HCT116 (cell line): Measurements from ENCODE around the gene TSPAN13. TPM values are rescaled to one million over a fixed set of nuclear protein-coding genes. Genes with fewer than 3 reads are reported as not detected.

ENCODE experiments used
- ATAC-seq: fragments of 200-7000 bp; cut with Tn5 transposase; 2 replicates; pipeline ENCODE4 v1.9.1; 2020; ENCODE audit warnings: mild to moderate bottlenecking, moderate library complexity
- BruUV-seq: library from RNA; stranded (reverse); fragments of 400-500 nt; replicated peaks from 2 replicates; lab custom pipeline; 2021; lab: Mats Ljungman, UMichigan
- CTCF ChIA-PET: fragments of 300-600 bp; sonication (Branson Sonifier 250); formaldehyde crosslinking; loops from one replicate; lab custom pipeline; 2021; ENCODE audit warnings: antibody characterized with exemption; lab: Charles Lee
- POLR2A ChIA-PET: fragments of 300-600, 350-600 bp; sonication (Branson Sonifier 250); formaldehyde crosslinking; loops from one replicate; lab custom pipeline; 2021; ENCODE audit warnings: antibody characterized with exemption; lab: Charles Lee
- RAD21 ChIA-PET, 2 experiments: fragments of 300-600 bp; sonication (Branson Sonifier 250); formaldehyde crosslinking; loops; one replicate each; lab custom pipeline; 2023; ENCODE audit warnings: low total read pairs in 2 of 2; ENCODE audit not compliant: uncharacterized antibody in 2 of 2, unreplicated experiment in 2 of 2, low non-redundant PET in 1 of 2; lab: Charles Lee
- DNase-seq: peaks from one replicate; pipeline ENCODE4 v3.0.0-alpha.2; 2010; ENCODE audit warnings: low read depth, low spot score
- H2AFZ ChIP-seq: fragments of 200-600 bp; shearing (Covaris generic), sonication (generic); 2 replicates; pipeline ENCODE4 v1.6.1; 2017; ENCODE audit warnings: low read depth, mixed run types, mixed read lengths, antibody characterized with exemption, low read length; ENCODE audit not compliant: poor library complexity, severe bottlenecking
- H3K27ac ChIP-seq: 2 replicates; pipeline ENCODE4 v1.5.1; 2012; ENCODE audit warnings: low read depth, low read length
- H3K27me3 ChIP-seq: fragments of 200-600 bp; sonication (generic); 2 replicates; pipeline ENCODE4 v1.6.1; 2016; ENCODE audit warnings: mixed run types, low read length, mixed read lengths; ENCODE audit not compliant: insufficient read depth
- H3K36me3 ChIP-seq, 2 experiments: fragments of 200-500 bp in 1 of 2; fragments of 200-600 bp in 1 of 2; sonication (Bioruptor generic) in 1 of 2; sonication (generic) in 1 of 2; 2 replicates each; pipeline versions ENCODE4 v1.5.1 to v1.6.1; 2014 to 2016; ENCODE audit warnings: low read length in 2 of 2, inconsistent platforms in 1 of 2, mixed read lengths in 1 of 2, mixed run types in 1 of 2; ENCODE audit not compliant: insufficient read depth in 2 of 2, control insufficient read depth in 1 of 2
- H3K4me1 ChIP-seq, 2 experiments: fragments of 200-600 bp in 1 of 2; sonication (generic) in 1 of 2; 2 replicates each; pipeline versions ENCODE4 v1.5.1 to v1.6.1; 2012 to 2017; ENCODE audit warnings: low read length in 2 of 2, inconsistent platforms in 1 of 2, mild to moderate bottlenecking in 1 of 2, mixed read lengths in 1 of 2, mixed run types in 1 of 2, moderate library complexity in 1 of 2; ENCODE audit not compliant: insufficient read depth in 2 of 2, control insufficient read depth in 1 of 2
- H3K4me2 ChIP-seq: fragments of 200-600 bp; sonication (generic); 2 replicates; pipeline ENCODE4 v1.6.1; 2017; ENCODE audit warnings: mixed run types, low read length, mixed read lengths
- H3K4me3 ChIP-seq, 2 experiments: fragments of 200-600 bp in 1 of 2; sonication (generic) in 1 of 2; replicated peaks in 1 of 2; 2 replicates each; pipeline ENCODE4 v1.5.1; 2011 to 2016; ENCODE audit warnings: low read length in 2 of 2, control low read depth in 1 of 2, low read depth in 1 of 2, mild to moderate bottlenecking in 1 of 2, mixed read lengths in 1 of 2, mixed run types in 1 of 2
- H3K79me2 ChIP-seq: fragments of 200-600 bp; sonication (generic); 2 replicates; pipeline ENCODE4 v1.6.1; 2017; ENCODE audit warnings: mild to moderate bottlenecking, mixed run types, low read length, moderate library complexity, mixed read lengths; ENCODE audit not compliant: insufficient read depth
- H3K9ac ChIP-seq: fragments of 200-600 bp; sonication (generic); 2 replicates; pipeline ENCODE4 v1.6.1; 2016; ENCODE audit warnings: low read length, mixed read lengths
- H3K9me2 ChIP-seq: fragments of 200-600 bp; sonication (generic), shearing (Covaris generic); 2 replicates; pipeline ENCODE4 v1.6.1; 2017; ENCODE audit warnings: mixed run types, mild to moderate bottlenecking, moderate library complexity; ENCODE audit not compliant: insufficient read depth
- H3K9me3 ChIP-seq, 2 experiments: fragments of 200-500 bp in 1 of 2; fragments of 200-600 bp in 1 of 2; sonication (Bioruptor generic) in 1 of 2; sonication (generic) in 1 of 2; 2 replicates each; pipeline ENCODE4 v1.6.1; 2014 to 2017; ENCODE audit warnings: low read length in 2 of 2, mixed read lengths in 2 of 2, inconsistent platforms in 1 of 2, low read depth in 1 of 2, mild to moderate bottlenecking in 1 of 2, mixed run types in 1 of 2, moderate library complexity in 1 of 2; ENCODE audit not compliant: control insufficient read depth in 1 of 2, insufficient read depth in 1 of 2
- H4K20me1 ChIP-seq: fragments of 200-600 bp; sonication (generic), shearing (Covaris generic); 2 replicates; pipeline ENCODE4 v1.6.1; 2017; ENCODE audit warnings: mixed run types, mild to moderate bottlenecking, moderate library complexity; ENCODE audit not compliant: insufficient read depth
- CBX3 ChIP-seq: IDR thresholded peaks from 2 replicates; pipeline ENCODE4 v1.6.1; 2012; ENCODE audit warnings: low read depth
- EGR1 ChIP-seq: IDR thresholded peaks from 2 replicates; pipeline ENCODE4 v1.6.1; 2012; ENCODE audit warnings: low read depth
- ELF1 ChIP-seq: IDR thresholded peaks from 2 replicates; pipeline ENCODE4 v1.6.1; 2012; ENCODE audit warnings: low read depth, borderline replicate concordance
- EZH2 ChIP-seq: fragments of 200-600 bp; sonication (generic); IDR thresholded peaks from 2 replicates; pipeline ENCODE4 v1.6.1; 2017; ENCODE audit warnings: antibody characterized with exemption, mixed run types
- FOSL1 ChIP-seq: IDR thresholded peaks from 2 replicates; pipeline ENCODE4 v1.6.1; 2012; ENCODE audit warnings: low read depth
- JUND ChIP-seq: IDR thresholded peaks from 2 replicates; pipeline ENCODE4 v1.6.1; 2012
- POLR2AphosphoS5 ChIP-seq: IDR thresholded peaks from 2 replicates; pipeline ENCODE4 v1.6.1; 2011; ENCODE audit warnings: mild to moderate bottlenecking, low read depth, low read length, moderate library complexity
- RAD21 ChIP-seq: IDR thresholded peaks from 2 replicates; pipeline ENCODE4 v1.6.1; 2012; ENCODE audit warnings: low read depth, mild to moderate bottlenecking
- SP1 ChIP-seq: IDR thresholded peaks from 2 replicates; pipeline ENCODE4 v1.6.1; 2012; ENCODE audit warnings: low read depth
- TCF7L2 ChIP-seq: IDR thresholded peaks from 2 replicates; pipeline ENCODE4 v1.7.0; 2011; ENCODE audit warnings: borderline replicate concordance, inconsistent platforms; ENCODE audit not compliant: insufficient read depth, insufficient read length; ENCODE audit errors: extremely low read depth
- YY1 ChIP-seq: IDR thresholded peaks from 2 replicates; pipeline ENCODE4 v1.6.1; 2011; ENCODE audit warnings: low read length, low read depth, moderate library complexity, mild to moderate bottlenecking; ENCODE audit not compliant: insufficient replicate concordance; ENCODE audit errors: extremely low read depth
- ZFX ChIP-seq: fragments of 450-650 bp; IDR thresholded peaks from 2 replicates; pipeline ENCODE4 v1.6.1; 2017
- ZNF274 ChIP-seq: fragments of 200-500 bp; sonication (Bioruptor generic); IDR thresholded peaks from 2 replicates; pipeline ENCODE4 v1.6.1; 2014; ENCODE audit warnings: mild to moderate bottlenecking, low read depth, low read length, inconsistent platforms
- intact Hi-C: fragments of 100-400 bp; cut with micrococcal nuclease; formaldehyde crosslinking; loops from 2 replicates; pipeline ENCODE4 v1.10.0; 2022
- total RNA-seq: library from RNA; stranded (reverse); gene quantifications from one replicate; pipeline ENCODE4 v1.2.1, GENCODE V29; 2021; ENCODE audit not compliant: unreplicated experiment
- TF ChIP-seq, protein P1 (sequence below): IDR thresholded peaks from 2 replicates; pipeline ENCODE4 v1.6.1; 2012; ENCODE audit warnings: low read depth
- TF ChIP-seq, protein P2 (sequence below): IDR thresholded peaks from 2 replicates; pipeline ENCODE4 v1.6.1; 2011; ENCODE audit warnings: mild to moderate bottlenecking, low read length, moderate library complexity; ENCODE audit not compliant: insufficient replicate concordance; ENCODE audit errors: extremely low read depth
- TF ChIP-seq, protein P3 (sequence below), 3 experiments: fragments of 200-600 bp in 1 of 3; sonication (generic) in 1 of 3; IDR thresholded peaks in 2 of 3; conservative IDR thresholded peaks in 1 of 3; 2 replicates each; pipeline ENCODE4 v1.5.1; 2012 to 2017; ENCODE audit warnings: low read depth in 2 of 3, low read length in 2 of 3, antibody characterized with exemption in 1 of 3, borderline replicate concordance in 1 of 3, control low read depth in 1 of 3, mild to moderate bottlenecking in 1 of 3, mixed read lengths in 1 of 3, mixed run types in 1 of 3, moderate library complexity in 1 of 3; ENCODE audit not compliant: insufficient read depth in 1 of 3
- TF ChIP-seq, protein P4 (sequence below): IDR thresholded peaks from 2 replicates; pipeline ENCODE4 v1.6.1; 2012

TSPAN13 gene
- total RNA-seq, 1 experiment from 2014 or later, result 18.5 TPM

DNA sequence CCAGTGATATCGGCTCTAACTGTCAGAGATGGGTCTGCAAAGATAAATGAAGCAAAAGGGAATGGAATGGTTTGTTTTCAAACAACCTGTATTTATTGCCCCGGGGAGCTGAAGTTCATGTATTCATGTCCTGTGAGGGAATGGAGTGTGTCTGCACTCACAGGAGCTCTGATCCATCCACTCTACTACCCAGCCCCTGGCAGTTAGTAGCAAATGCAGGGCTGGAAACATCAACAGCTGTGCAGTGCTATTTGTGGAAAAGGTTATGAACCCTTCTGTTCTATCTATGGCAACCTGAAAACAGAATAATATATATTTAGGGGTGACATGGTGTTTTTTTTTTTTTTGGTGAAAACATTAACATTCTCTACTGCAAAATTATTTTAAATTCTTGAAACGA is 41.4 kb downstream of the TSPAN13 start:
- no peak overlapping the region for H3K27ac ChIP-seq
- no peaks in the 10 kb centered on the region for H3K36me3 ChIP-seq
- no peaks in the 10 kb centered on the region for H3K27me3 ChIP-seq
- H3K4me2 ChIP-seq, result no peak overlapping the region
- H3K9me2 ChIP-seq, result no peaks in the 10 kb centered on the region
- H2AFZ ChIP-seq, result no peak overlapping the region
- H3K79me2 ChIP-seq, result no peaks in the 10 kb centered on the region
- H3K9ac ChIP-seq, result no peak overlapping the region
- no TSS peak for BruUV-seq
- no peak overlapping the region for H3K4me3 ChIP-seq
- DNase-seq (no peak), ATAC-seq (no peak)
- TF ChIP-seq, protein P1, sequence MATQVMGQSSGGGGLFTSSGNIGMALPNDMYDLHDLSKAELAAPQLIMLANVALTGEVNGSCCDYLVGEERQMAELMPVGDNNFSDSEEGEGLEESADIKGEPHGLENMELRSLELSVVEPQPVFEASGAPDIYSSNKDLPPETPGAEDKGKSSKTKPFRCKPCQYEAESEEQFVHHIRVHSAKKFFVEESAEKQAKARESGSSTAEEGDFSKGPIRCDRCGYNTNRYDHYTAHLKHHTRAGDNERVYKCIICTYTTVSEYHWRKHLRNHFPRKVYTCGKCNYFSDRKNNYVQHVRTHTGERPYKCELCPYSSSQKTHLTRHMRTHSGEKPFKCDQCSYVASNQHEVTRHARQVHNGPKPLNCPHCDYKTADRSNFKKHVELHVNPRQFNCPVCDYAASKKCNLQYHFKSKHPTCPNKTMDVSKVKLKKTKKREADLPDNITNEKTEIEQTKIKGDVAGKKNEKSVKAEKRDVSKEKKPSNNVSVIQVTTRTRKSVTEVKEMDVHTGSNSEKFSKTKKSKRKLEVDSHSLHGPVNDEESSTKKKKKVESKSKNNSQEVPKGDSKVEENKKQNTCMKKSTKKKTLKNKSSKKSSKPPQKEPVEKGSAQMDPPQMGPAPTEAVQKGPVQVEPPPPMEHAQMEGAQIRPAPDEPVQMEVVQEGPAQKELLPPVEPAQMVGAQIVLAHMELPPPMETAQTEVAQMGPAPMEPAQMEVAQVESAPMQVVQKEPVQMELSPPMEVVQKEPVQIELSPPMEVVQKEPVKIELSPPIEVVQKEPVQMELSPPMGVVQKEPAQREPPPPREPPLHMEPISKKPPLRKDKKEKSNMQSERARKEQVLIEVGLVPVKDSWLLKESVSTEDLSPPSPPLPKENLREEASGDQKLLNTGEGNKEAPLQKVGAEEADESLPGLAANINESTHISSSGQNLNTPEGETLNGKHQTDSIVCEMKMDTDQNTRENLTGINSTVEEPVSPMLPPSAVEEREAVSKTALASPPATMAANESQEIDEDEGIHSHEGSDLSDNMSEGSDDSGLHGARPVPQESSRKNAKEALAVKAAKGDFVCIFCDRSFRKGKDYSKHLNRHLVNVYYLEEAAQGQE, result no peak
- no peak for TF ChIP-seq POLR2AphosphoS5
- no peak for TF ChIP-seq RAD21
- no peak for TF ChIP-seq EGR1
- no peak for TF ChIP-seq ZFX
- TF ChIP-seq FOSL1, result no peak
- no peak for TF ChIP-seq EZH2
- TF ChIP-seq, protein P2, sequence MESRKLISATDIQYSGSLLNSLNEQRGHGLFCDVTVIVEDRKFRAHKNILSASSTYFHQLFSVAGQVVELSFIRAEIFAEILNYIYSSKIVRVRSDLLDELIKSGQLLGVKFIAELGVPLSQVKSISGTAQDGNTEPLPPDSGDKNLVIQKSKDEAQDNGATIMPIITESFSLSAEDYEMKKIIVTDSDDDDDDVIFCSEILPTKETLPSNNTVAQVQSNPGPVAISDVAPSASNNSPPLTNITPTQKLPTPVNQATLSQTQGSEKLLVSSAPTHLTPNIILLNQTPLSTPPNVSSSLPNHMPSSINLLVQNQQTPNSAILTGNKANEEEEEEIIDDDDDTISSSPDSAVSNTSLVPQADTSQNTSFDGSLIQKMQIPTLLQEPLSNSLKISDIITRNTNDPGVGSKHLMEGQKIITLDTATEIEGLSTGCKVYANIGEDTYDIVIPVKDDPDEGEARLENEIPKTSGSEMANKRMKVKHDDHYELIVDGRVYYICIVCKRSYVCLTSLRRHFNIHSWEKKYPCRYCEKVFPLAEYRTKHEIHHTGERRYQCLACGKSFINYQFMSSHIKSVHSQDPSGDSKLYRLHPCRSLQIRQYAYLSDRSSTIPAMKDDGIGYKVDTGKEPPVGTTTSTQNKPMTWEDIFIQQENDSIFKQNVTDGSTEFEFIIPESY, result no peak
- no peak for TF ChIP-seq TCF7L2
- TF ChIP-seq ZNF274, result no peak
- no peak for TF ChIP-seq JUND
- no peak for TF ChIP-seq YY1
- TF ChIP-seq, protein P3, sequence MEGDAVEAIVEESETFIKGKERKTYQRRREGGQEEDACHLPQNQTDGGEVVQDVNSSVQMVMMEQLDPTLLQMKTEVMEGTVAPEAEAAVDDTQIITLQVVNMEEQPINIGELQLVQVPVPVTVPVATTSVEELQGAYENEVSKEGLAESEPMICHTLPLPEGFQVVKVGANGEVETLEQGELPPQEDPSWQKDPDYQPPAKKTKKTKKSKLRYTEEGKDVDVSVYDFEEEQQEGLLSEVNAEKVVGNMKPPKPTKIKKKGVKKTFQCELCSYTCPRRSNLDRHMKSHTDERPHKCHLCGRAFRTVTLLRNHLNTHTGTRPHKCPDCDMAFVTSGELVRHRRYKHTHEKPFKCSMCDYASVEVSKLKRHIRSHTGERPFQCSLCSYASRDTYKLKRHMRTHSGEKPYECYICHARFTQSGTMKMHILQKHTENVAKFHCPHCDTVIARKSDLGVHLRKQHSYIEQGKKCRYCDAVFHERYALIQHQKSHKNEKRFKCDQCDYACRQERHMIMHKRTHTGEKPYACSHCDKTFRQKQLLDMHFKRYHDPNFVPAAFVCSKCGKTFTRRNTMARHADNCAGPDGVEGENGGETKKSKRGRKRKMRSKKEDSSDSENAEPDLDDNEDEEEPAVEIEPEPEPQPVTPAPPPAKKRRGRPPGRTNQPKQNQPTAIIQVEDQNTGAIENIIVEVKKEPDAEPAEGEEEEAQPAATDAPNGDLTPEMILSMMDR (IDR thresholded peaks at IDR 0.05 in 2 of 3, conservative IDR thresholded peaks at IDR 0.05 in 1 of 3; ENCODE audit: borderline replicate concordance in 1 of 3, insufficient read depth in 1 of 3, low read depth in 2 of 3, low read length in 2 of 3), result no peak
- no peak for TF ChIP-seq SP1
- no peak for TF ChIP-seq ELF1
- TF ChIP-seq CBX3, result no peak
- TF ChIP-seq, protein P4, sequence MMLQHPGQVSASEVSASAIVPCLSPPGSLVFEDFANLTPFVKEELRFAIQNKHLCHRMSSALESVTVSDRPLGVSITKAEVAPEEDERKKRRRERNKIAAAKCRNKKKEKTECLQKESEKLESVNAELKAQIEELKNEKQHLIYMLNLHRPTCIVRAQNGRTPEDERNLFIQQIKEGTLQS, result no peak
- RAD21 ChIA-PET, result no interaction called here
- POLR2A ChIA-PET, result no interaction called here
- H3K4me1 ChIP-seq, result no peaks in the 10 kb centered on the region
- intact Hi-C loops, result no loop called here
- CTCF ChIA-PET, result no interaction called here
- H4K20me1 ChIP-seq, result no peaks in the 10 kb centered on the region
- no peaks in the 10 kb centered on the region for H3K9me3 ChIP-seq
